ENCODE data around the gene DDOST. TPM values are rescaled to one million over a fixed set of nuclear protein-coding genes. Genes with fewer than 3 reads are reported as not detected.

Gene DDOST
- total and polyA plus RNA-seq, 2 experiments from 2014 or later = 151 to 270 TPM

DNA sequence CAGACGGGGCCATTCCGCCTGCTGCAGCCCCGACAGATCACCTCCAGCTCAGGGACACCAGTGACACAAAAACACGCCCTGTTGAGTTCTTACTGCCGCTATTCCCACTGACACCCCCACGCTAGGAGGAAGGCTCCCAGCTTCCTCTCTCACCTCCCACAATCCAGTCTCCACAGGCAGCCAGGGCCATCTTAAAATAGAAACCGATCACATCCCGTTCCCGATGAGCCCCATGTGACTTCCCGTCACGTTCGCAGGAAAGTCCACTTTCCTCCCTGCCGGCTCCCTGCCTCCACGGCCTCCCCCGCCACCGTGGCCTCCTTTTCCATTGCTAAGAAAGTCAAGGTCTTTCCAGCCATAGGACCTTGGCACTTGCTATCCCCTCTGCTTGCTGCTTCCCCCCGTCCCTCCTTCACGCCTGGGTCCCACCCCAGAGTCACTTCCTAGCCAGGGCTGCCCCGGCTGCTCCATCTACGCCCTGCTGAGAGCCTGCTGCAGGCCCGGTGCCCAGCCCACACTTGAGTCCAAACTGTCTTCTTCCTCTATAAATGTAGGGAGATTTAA lies 24.0 kb upstream of the DDOST start:
- Histone ChIP-seq H3K79me2 (replicated peaks; ENCODE audit: insufficient read depth) (no peaks in the 10 kb centered on the region), H4K20me1 (replicated peaks; ENCODE audit: insufficient read depth) (no peaks in the 10 kb centered on the region), H2AFZ (no peak overlapping the region), H3F3A (replicated peaks; ENCODE audit: low read depth) (no peaks in the 10 kb centered on the region), H3K4me3 (no peak overlapping the region), H3K4me2 (no peak overlapping the region), H3K9me2 (ENCODE audit: insufficient read depth) (no peaks in the 10 kb centered on the region), H3K27ac (ENCODE audit: low read depth) (no peak overlapping the region), H3K27me3 (ENCODE audit: insufficient read depth) (no peaks in the 10 kb centered on the region), H3K4me1 (ENCODE audit: insufficient read depth) (no peaks in the 10 kb centered on the region), H3K36me3 (ENCODE audit: insufficient read depth) (no peaks in the 10 kb centered on the region)
- H3K36me3 Mint-ChIP-seq (ENCODE audit: low read depth) = peaks cover 17% of the 10 kb centered on the region
- H3K27me3 Mint-ChIP-seq (ENCODE audit: insufficient read depth, low read depth, poor library complexity) = peaks cover 6% of the 10 kb centered on the region
- H3K27ac Mint-ChIP-seq = peak overlapping the region; percentile 68; the same call in 1 of the 2 replicates
- H3K4me3 Mint-ChIP-seq = no peak overlapping the region
- no peak for TF ChIP-seq CREB1 (CRISPR knock-in tag; IDR thresholded peaks at IDR 0.05; ENCODE audit: low read depth)
- TF ChIP-seq, protein P1, sequence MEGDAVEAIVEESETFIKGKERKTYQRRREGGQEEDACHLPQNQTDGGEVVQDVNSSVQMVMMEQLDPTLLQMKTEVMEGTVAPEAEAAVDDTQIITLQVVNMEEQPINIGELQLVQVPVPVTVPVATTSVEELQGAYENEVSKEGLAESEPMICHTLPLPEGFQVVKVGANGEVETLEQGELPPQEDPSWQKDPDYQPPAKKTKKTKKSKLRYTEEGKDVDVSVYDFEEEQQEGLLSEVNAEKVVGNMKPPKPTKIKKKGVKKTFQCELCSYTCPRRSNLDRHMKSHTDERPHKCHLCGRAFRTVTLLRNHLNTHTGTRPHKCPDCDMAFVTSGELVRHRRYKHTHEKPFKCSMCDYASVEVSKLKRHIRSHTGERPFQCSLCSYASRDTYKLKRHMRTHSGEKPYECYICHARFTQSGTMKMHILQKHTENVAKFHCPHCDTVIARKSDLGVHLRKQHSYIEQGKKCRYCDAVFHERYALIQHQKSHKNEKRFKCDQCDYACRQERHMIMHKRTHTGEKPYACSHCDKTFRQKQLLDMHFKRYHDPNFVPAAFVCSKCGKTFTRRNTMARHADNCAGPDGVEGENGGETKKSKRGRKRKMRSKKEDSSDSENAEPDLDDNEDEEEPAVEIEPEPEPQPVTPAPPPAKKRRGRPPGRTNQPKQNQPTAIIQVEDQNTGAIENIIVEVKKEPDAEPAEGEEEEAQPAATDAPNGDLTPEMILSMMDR (conservative IDR thresholded peaks at IDR 0.05; ENCODE audit: low read depth in 2 of 2) = no peak
- no peak for TF ChIP-seq ZNF331 (CRISPR knock-in tag; IDR thresholded peaks at IDR 0.05; ENCODE audit: low read depth)
- no peak for TF ChIP-seq EZH2phosphoT487 (IDR thresholded peaks at IDR 0.05; ENCODE audit: unreplicated experiment)
- TF ChIP-seq JUNB (IDR thresholded peaks at IDR 0.05; ENCODE audit: unreplicated experiment) = no peak
- TF ChIP-seq, protein P2, sequence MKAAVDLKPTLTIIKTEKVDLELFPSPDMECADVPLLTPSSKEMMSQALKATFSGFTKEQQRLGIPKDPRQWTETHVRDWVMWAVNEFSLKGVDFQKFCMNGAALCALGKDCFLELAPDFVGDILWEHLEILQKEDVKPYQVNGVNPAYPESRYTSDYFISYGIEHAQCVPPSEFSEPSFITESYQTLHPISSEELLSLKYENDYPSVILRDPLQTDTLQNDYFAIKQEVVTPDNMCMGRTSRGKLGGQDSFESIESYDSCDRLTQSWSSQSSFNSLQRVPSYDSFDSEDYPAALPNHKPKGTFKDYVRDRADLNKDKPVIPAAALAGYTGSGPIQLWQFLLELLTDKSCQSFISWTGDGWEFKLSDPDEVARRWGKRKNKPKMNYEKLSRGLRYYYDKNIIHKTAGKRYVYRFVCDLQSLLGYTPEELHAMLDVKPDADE (IDR thresholded peaks at IDR 0.05) = no peak
- no peak for TF ChIP-seq EZH2 (IDR thresholded peaks at IDR 0.05; ENCODE audit: low read depth, unreplicated experiment)
- TF ChIP-seq ZNF114 (CRISPR knock-in tag; IDR thresholded peaks at IDR 0.05) = no peak
- DNase-seq (ENCODE audit: low spot score) (no peak), ATAC-seq (no peak)
- peaks cover 4% of the 10 kb centered on the region; the same call in 2 of the 3 replicates for H3K4me1 Mint-ChIP-seq
- peaks cover 2% of the 10 kb centered on the region; the same call in 1 of the 3 replicates for H3K9me3 Mint-ChIP-seq

DNA sequence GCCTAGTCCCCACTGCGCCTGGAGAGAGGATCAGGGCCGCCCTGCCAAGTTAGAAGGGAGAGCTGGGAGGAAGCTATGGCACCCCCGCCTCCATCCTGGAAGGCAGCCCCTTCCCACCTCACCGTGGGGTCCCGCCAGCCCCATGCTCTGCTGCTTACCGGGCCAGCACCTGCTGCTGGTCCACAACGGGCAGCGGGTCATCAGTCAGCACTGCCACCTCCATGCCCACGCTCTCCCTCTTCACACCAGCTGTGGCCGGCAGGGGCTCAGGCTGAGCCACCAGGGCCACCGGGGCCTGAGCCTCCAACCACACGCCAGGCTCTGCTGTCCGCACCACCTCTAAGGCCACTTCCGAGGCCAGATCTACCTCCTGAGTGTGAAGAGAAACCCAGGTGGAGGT lies 23.5 kb upstream of the DDOST start:
- Histone ChIP-seq H4K20me1 (replicated peaks; ENCODE audit: insufficient read depth) (no peaks in the 10 kb centered on the region), H3F3A (replicated peaks; ENCODE audit: low read depth) (no peaks in the 10 kb centered on the region), H3K27ac (ENCODE audit: low read depth) (no peak overlapping the region), H3K4me2 (no peak overlapping the region), H2AFZ (no peak overlapping the region), H3K9me2 (ENCODE audit: insufficient read depth) (no peaks in the 10 kb centered on the region), H3K4me3 (no peak overlapping the region), H3K36me3 (ENCODE audit: insufficient read depth) (no peaks in the 10 kb centered on the region), H3K27me3 (ENCODE audit: insufficient read depth) (no peaks in the 10 kb centered on the region), H3K79me2 (replicated peaks; ENCODE audit: insufficient read depth) (no peaks in the 10 kb centered on the region), H3K4me1 (ENCODE audit: insufficient read depth) (no peaks in the 10 kb centered on the region)
- H3K27ac Mint-ChIP-seq = no peak overlapping the region; the same call in 1 of the 2 replicates
- ATAC-seq (no peak), DNase-seq (ENCODE audit: low spot score) (no peak)
- H3K4me3 Mint-ChIP-seq = no peak overlapping the region
- peaks cover 6% of the 10 kb centered on the region for H3K27me3 Mint-ChIP-seq (ENCODE audit: insufficient read depth, low read depth, poor library complexity)
- peaks cover 4% of the 10 kb centered on the region; the same call in 2 of the 3 replicates for H3K4me1 Mint-ChIP-seq
- peaks cover 19% of the 10 kb centered on the region for H3K36me3 Mint-ChIP-seq (ENCODE audit: low read depth)
- peaks cover 2% of the 10 kb centered on the region; the same call in 1 of the 3 replicates for H3K9me3 Mint-ChIP-seq
- TF ChIP-seq, protein P3, sequence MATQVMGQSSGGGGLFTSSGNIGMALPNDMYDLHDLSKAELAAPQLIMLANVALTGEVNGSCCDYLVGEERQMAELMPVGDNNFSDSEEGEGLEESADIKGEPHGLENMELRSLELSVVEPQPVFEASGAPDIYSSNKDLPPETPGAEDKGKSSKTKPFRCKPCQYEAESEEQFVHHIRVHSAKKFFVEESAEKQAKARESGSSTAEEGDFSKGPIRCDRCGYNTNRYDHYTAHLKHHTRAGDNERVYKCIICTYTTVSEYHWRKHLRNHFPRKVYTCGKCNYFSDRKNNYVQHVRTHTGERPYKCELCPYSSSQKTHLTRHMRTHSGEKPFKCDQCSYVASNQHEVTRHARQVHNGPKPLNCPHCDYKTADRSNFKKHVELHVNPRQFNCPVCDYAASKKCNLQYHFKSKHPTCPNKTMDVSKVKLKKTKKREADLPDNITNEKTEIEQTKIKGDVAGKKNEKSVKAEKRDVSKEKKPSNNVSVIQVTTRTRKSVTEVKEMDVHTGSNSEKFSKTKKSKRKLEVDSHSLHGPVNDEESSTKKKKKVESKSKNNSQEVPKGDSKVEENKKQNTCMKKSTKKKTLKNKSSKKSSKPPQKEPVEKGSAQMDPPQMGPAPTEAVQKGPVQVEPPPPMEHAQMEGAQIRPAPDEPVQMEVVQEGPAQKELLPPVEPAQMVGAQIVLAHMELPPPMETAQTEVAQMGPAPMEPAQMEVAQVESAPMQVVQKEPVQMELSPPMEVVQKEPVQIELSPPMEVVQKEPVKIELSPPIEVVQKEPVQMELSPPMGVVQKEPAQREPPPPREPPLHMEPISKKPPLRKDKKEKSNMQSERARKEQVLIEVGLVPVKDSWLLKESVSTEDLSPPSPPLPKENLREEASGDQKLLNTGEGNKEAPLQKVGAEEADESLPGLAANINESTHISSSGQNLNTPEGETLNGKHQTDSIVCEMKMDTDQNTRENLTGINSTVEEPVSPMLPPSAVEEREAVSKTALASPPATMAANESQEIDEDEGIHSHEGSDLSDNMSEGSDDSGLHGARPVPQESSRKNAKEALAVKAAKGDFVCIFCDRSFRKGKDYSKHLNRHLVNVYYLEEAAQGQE (IDR thresholded peaks at IDR 0.05; ENCODE audit: unreplicated experiment) = no peak
- no peak for TF ChIP-seq ZNF114 (CRISPR knock-in tag; IDR thresholded peaks at IDR 0.05)
- no peak for TF ChIP-seq EZH2phosphoT487 (IDR thresholded peaks at IDR 0.05; ENCODE audit: unreplicated experiment)
- TF ChIP-seq JUNB (IDR thresholded peaks at IDR 0.05; ENCODE audit: unreplicated experiment) = no peak
- TF ChIP-seq, protein P2 (IDR thresholded peaks at IDR 0.05) = no peak
- TF ChIP-seq NANOG (IDR thresholded peaks at IDR 0.05; ENCODE audit: borderline replicate concordance) = no peak
- no peak for TF ChIP-seq EZH2 (IDR thresholded peaks at IDR 0.05; ENCODE audit: low read depth, unreplicated experiment)
- TF ChIP-seq, protein P1 (conservative IDR thresholded peaks at IDR 0.05; ENCODE audit: low read depth in 2 of 2) = no peak
- no peak for TF ChIP-seq ZNF331 (CRISPR knock-in tag; IDR thresholded peaks at IDR 0.05; ENCODE audit: low read depth)

All from GM23338 (cell line).